ENCODE data around the gene FBXO5.
"Not testable (repeated sequence)": the region's sequence is repeated elsewhere in the genome, so short reads cannot be mapped to it uniquely, and the experiment has no call there.

Gene FBXO5

GRCh38 chr6:152982904-152983636 lies at the start of gene FBXO5:
FBXO5 (minus strand) TSS chr6:152983041; CDS start chr6:152982959, 82 bp downstream.
- DNase-seq (ENCODE audit: low read depth, low spot score) = peak; percentile 86

GRCh38 chr6:153032255-153032882 lies 49.5 kb upstream of the FBXO5 start:
- DNase-seq (ENCODE audit: low read depth, low spot score) = no peak

- no peak for DNase-seq (ENCODE audit: low read depth, low spot score)
Measured at GRCh38 chr6:153031335-153031955, 48.6 kb upstream of the FBXO5 start.

- no peak for DNase-seq (ENCODE audit: low read depth, low spot score)
Measured at GRCh38 chr6:153028963-153029362, 46.1 kb upstream of the FBXO5 start.

- no peak for DNase-seq (ENCODE audit: low read depth, low spot score)
Measured at GRCh38 chr6:153028286-153028685, 45.4 kb upstream of the FBXO5 start.

GRCh38 chr6:153027480-153027879 lies 44.6 kb upstream of the FBXO5 start:
- no peak for DNase-seq (ENCODE audit: low read depth, low spot score)

- DNase-seq (ENCODE audit: low read depth, low spot score) = no peak
Measured at GRCh38 chr6:153024709-153025017, 41.8 kb upstream of the FBXO5 start.

- peak; percentile 45 for DNase-seq (ENCODE audit: low read depth, low spot score)
Measured at GRCh38 chr6:153023977-153024708, 41.3 kb upstream of the FBXO5 start.

- DNase-seq (ENCODE audit: low read depth, low spot score) = no peak
Measured at GRCh38 chr6:153018355-153018754, 35.5 kb upstream of the FBXO5 start.

- DNase-seq (ENCODE audit: low read depth, low spot score) = no peak
Measured at GRCh38 chr6:153016846-153017245, 34.0 kb upstream of the FBXO5 start.

GRCh38 chr6:153015094-153015640 lies 32.3 kb upstream of the FBXO5 start:
- no peak for DNase-seq (ENCODE audit: low read depth, low spot score)

- DNase-seq (ENCODE audit: low read depth, low spot score) = no peak
Measured at GRCh38 chr6:153013438-153013837, 30.6 kb upstream of the FBXO5 start.

GRCh38 chr6:153012856-153013255 lies 30.0 kb upstream of the FBXO5 start:
- no peak for DNase-seq (ENCODE audit: low read depth, low spot score)

GRCh38 chr6:153003366-153003690 lies 20.5 kb upstream of the FBXO5 start:
- DNase-seq (ENCODE audit: low read depth, low spot score) = no peak

- DNase-seq (ENCODE audit: low read depth, low spot score) = peak; percentile 95
Measured at GRCh38 chr6:153002613-153003365, 19.9 kb upstream of the FBXO5 start, which contains the start of gene MTRF1L. MTRF1L (minus strand) TSS chr6:153002709; CDS start chr6:153002685, 24 bp downstream.

- DNase-seq (ENCODE audit: low read depth, low spot score) = no peak
Measured at GRCh38 chr6:153001767-153002612, 19.1 kb upstream of the FBXO5 start.

GRCh38 chr6:153000790-153001189 lies 17.9 kb upstream of the FBXO5 start:
- DNase-seq (ENCODE audit: low read depth, low spot score) = not testable (repeated sequence)

- no peak for DNase-seq (ENCODE audit: low read depth, low spot score)
Measured at GRCh38 chr6:153000243-153000642, 17.4 kb upstream of the FBXO5 start.

- DNase-seq (ENCODE audit: low read depth, low spot score) = not testable (repeated sequence)
Measured at GRCh38 chr6:152999538-152999937, 16.7 kb upstream of the FBXO5 start.

GRCh38 chr6:152993847-152994246 lies 11.0 kb upstream of the FBXO5 start:
- DNase-seq (ENCODE audit: low read depth, low spot score) = no peak
